Activated CD8-positive, alpha-beta memory T cell treated with anti-CD3 and anti-CD28 coated beads, Interleukin-2, amount 50 U/mL, for 24 hours (primary cell): Measurements from ENCODE around the gene SYMPK.
A peak's percentile ranks its signal among the peaks of the same experiment; 100 is the strongest.
"Not testable (repeated sequence)": the region's sequence is repeated elsewhere in the genome, so short reads cannot be mapped to it uniquely, and the experiment has no call there.

Experiments
- DNase-seq: peaks from one replicate; pipeline ENCODE4 v3.0.0-alpha.2; 2020; ENCODE audit errors: extremely low read depth

SYMPK gene

GRCh38 chr19:45885556-45886426, 22.8 kb upstream of the SYMPK start, which contains the start of gene IRF2BP1:
Gene IRF2BP1 (minus strand): TSS chr19:45886141. CDS start chr19:45885774, 367 bp downstream.
- DNase-seq = peak; percentile 62

GRCh38 chr19:45884682-45885555, 22.0 kb upstream of the SYMPK start:
- DNase-seq = no peak

DNA sequence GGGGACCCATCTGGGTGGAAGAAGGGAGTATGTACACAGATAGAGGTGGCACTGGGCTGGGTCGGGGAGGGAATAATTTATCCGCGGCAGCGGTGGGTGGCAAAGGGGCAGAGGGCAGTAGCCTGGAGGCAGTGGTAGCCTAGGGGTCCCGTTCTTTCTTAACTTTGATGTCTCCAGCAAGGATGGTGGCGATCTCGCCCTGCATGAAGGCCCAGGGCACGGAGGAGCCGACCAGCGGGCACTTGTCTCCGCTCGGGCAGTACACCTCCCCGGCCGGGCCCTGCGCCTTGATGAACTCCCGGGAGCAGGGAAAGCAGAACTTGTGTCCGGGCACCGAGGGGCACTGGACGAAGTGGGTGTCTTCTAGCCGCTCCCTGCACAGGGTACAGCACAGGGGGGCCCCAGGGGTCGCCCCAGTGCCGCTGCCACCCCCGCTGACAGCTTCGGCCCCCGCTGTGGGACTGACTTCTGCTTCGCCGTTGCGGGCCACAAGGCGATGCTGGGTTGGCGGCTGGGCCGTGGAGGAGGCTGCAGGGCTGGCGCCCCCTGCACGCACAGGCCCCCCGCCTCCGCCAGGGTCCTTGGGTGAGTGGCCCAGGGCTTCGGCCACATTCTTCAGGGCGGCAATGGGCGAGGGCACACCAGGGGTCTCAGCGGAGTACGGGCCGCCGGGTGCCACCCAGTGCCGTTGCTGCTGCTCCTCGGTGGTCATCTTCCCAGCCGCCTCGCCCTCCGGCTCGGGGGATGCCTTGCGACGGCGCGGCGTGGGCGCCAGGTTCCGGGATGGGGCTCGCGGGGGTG, 21.1 kb upstream of the SYMPK start:
- DNase-seq = no peak

- no peak for DNase-seq
These were observed 20.6 kb upstream of the SYMPK start for GRCh38 chr19:45883586-45883880.

DNA sequence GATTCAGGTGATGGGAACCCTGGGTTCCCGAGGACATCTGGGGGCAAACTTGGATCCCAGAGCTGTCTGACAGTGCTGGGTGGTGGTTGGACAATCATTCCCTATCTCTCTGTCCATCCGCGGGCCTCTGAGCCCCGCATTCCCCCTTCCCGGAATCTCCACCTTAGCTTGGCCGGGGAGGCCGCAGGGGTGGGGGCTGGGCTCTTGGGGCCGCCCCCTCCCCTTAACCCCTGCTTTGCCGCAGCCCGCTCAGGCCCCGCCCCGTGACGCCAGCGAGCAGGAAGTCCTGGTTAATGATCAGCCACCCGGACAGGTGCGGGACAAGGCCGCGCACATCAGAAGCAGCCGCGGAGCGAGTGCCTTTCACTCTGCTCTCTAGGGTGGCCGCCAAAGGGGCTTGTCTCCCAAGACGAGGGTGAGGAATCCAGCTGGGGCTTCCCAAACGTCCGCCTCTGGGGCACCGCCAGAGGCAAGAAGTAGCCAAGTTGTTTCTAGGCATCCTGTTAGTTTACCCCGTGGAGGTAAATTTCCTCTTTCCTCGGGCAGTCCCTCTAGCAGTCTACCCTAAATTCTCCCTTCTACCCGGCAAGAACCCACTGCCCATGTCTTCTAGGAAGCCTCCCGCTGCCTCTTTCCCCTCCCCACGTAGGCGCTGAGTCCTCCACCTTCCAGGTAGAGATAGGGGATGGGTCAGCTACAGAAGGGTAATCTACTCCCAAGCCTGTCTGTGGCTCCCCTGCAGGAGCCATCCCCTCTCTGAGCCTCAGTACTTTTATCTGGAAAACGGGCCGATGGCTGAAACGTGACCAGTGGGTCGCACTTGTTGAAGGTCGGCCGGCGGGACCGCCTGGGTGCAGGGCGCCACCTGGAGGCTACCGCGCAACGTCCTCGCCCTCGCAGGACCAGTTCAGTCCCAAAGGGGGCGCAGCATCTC, 20.0 kb upstream of the SYMPK start:
- peak; percentile 45 for DNase-seq

GRCh38 chr19:45881909-45882528, 19.1 kb upstream of the SYMPK start:
- DNase-seq = no peak

DNA sequence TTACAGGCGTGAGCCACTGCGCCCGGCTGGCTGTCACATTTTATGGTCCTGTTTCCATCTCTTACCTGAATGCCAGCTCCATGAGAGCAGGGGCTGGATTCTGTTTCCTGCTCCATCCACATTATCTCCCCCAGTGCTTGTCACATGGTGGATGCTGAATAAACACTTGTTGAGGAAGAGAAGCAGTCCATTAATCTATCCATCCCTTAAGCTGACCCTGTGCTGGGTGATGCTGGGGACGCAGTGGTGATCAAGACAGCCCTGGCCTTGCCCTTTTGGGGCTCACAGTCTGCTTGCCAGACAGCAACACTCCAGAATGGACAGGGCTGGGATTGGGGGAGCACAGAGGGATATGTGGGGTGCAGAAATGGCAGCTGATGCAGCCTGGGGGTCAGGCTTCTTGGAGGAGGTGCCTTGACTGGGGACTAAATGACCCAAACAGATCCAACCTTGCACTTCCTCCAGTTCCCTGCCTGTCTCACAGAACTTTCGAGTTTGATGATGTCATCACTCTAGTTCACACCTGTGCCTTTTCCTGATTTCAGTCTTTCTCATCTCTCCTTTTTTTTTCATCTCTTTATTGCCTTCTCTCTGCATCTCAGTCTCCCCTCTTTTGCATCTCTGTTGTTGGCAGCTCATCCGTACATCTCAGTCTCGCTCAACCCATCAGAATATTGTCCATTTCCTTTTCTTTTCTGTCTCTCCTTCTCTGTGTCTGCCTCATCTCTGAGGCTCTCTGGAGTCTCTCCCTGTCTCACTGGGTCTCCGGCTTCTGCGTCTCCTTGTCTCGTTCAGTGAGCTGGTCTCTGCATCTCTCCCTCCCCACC, 18.3 kb upstream of the SYMPK start:
- DNase-seq = no peak

- no peak for DNase-seq
These were observed 17.0 kb upstream of the SYMPK start for GRCh38 chr19:45879971-45880370.

GRCh38 chr19:45879055-45879454, 16.1 kb upstream of the SYMPK start:
- no peak for DNase-seq

GRCh38 chr19:45878043-45878794, 15.3 kb upstream of the SYMPK start:
- no peak for DNase-seq

GRCh38 chr19:45876411-45877197, 13.7 kb upstream of the SYMPK start:
- DNase-seq = no peak

DNA sequence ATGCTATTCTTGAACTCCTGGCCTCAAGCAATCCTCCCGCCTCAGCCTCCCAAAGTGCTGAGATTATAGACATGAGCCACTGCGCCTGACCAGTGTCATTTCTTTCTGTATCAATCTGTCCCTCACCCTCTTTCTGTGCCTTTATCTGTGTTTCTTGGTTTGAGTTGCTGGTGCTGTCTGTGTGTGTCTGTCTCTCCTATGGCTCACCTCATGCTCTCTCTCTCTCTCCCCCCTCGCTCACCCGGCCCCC, 13.1 kb upstream of the SYMPK start:
- DNase-seq = no peak

DNA sequence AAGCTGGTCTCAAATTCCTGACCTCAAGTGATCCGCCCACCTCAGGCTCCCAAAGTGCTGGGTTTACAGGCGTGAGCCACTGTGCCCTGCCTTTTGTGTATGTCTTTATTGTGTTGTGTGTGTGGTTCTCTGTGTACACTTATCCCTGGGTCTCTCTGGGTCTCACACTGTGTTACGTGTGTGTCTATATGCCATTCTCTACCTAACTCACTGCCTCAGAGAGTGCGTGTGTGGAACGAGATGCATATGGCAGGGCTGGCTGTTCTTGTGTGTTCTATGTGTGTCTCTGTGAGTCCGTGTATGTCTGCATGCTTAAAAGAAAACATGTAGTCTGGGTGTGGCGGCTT, 11.6 kb upstream of the SYMPK start:
- no peak for DNase-seq

DNA sequence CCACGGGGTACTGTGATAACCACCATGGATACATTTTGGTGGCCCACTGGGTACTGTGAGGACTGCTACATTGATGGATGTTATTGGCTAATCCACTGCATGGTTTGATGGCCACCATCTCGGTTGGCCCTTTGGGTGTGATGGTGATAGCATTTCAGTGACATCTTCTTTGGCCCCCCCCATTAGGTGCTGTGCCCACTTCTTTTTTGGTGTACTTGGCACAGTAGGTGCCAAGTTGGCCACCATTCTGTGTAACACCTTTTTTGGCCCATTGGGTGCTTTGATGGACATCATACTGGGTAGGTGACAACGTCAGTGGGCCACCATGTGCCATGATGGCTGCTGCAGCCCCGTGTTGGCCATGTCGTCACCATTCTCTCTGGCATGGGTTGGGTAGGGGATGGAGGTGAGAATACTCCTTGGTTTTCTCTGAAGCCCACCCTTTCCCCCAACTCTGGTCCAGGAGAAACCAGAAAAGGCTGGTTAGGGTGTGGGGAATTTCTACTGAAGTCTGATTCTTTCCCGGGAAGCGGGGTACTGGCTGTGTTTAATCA, 10.3 kb upstream of the SYMPK start:
- no peak for DNase-seq

DNA sequence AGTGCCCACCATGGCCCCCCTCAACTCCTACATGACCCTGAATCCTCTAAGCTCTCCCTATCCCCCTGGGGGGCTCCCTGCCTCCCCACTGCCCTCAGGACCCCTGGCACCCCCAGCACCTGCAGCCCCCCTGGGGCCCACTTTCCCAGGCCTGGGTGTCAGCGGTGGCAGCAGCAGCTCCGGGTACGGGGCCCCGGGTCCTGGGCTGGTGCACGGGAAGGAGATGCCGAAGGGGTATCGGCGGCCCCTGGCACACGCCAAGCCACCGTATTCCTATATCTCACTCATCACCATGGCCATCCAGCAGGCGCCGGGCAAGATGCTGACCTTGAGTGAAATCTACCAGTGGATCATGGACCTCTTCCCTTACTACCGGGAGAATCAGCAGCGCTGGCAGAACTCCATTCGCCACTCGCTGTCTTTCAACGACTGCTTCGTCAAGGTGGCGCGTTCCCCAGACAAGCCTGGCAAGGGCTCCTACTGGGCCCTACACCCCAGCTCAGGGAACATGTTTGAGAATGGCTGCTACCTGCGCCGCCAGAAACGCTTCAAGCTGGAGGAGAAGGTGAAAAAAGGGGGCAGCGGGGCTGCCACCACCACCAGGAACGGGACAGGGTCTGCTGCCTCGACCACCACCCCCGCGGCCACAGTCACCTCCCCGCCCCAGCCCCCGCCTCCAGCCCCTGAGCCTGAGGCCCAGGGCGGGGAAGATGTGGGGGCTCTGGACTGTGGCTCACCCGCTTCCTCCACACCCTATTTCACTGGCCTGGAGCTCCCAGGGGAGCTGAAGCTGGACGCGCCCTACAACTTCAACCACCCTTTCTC, 9.4 kb upstream of the SYMPK start:
- DNase-seq = no peak

GRCh38 chr19:45870798-45871197, 7.9 kb upstream of the SYMPK start:
- DNase-seq = no peak

DNA sequence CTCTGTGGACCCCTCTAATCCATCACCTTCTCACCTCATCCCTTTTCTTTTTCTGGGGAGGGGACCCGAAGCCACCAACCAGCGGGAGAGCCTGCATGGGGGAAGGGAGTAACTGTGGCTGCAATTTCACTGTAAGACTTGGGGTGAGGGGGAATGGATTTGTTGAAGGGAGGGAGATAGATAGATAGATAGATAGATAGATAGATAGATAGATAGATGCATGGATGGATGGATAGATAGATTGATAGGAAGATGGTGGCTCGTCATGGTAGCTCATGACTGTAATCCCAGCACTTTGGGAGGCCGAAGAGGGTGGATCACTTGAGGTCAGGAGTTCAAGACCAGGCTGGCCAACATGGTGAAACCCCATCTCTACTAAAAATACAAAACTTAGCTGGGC, 4.3 kb upstream of the SYMPK start:
- not testable (repeated sequence) for DNase-seq
